ENCODE results near the gene HEMGN. TPM values are rescaled to one million over a fixed set of nuclear protein-coding genes. Genes with fewer than 3 reads are reported as not detected.

HEMGN gene
- total RNA-seq, 1 donor from 2014 or later: not detected

- no peak for DNase-seq (ENCODE audit: extremely low read depth, low read depth, low spot score)
These were observed 4.5 kb downstream of the HEMGN start for GRCh38 chr9:97933297-97933998.

DNA sequence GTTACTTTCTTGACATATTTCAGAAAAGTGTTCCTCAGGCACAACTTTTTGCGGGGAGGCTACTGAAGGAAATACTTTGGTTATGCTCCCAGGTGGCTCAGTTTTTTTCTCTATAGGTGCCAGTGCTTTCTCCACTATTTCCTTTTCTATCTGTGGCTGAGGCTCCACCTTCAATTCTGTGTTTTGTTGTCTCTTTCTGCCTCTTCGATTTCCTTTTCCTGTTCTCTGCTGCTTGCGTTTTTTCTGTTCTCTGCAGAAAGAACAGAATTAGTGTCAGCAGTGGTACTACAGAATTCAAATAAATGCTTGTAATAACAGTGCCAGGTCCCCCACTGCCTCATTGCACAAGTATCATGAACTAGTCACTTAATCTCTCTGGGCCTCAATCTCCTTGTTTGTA is 7.0 kb downstream of the HEMGN start:
- no peak for DNase-seq (ENCODE audit: extremely low read depth, low read depth, low spot score)

DNA sequence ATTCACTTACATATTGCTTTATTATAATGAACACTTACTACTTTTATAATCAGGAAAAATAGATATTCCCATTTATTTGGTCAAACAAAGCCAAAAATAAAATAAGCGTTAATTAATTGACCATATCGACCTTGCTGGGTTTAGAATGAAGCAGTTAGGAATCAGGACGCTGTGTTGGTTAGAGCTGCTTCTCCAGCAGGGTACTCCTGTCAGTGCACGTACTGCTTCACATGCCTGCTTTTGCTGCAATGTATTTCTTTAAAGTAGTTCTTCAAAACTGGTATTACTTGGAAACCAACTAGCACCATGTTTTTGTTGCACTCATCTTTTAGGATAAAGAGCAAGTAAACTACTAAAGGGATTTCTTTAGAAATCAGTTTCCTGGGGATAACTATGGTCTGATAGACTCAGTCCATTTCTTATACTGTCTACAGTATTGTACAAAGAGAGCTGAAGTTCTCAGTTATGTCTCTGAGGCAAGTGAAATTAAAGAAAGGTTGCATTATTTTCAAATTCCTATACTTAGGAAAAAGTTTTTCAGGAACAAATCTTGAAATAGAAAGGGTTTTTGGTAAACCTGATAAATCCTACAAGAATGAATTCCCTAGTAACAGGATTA is 8.9 kb downstream of the HEMGN start:
- DNase-seq (ENCODE audit: extremely low read depth, low read depth, low spot score): no peak

GRCh38 chr9:97925497-97926334 is 12.3 kb downstream of the HEMGN start:
- DNase-seq (ENCODE audit: extremely low read depth, low read depth, low spot score): no peak

DNA sequence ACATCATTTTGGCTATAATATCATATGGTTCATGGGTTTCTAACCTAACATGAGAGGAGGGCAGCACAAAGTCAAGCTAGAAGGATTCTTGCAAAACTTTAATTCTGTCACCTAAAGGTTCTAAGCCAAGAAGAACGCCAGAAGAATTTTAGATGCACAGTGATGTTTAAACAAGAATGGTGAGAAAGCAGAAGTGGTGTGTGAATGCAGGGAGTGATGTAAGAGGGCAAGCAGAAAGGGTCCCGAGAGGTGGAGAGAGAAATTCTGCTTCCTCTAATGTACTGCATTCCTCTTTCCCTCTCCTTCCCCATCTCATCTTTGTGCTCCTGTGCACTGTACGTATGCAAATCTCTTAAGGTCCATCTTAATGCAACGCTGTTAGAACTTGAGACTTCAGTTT is 13.6 kb downstream of the HEMGN start:
- DNase-seq (ENCODE audit: extremely low read depth, low read depth, low spot score): no peak

DNA sequence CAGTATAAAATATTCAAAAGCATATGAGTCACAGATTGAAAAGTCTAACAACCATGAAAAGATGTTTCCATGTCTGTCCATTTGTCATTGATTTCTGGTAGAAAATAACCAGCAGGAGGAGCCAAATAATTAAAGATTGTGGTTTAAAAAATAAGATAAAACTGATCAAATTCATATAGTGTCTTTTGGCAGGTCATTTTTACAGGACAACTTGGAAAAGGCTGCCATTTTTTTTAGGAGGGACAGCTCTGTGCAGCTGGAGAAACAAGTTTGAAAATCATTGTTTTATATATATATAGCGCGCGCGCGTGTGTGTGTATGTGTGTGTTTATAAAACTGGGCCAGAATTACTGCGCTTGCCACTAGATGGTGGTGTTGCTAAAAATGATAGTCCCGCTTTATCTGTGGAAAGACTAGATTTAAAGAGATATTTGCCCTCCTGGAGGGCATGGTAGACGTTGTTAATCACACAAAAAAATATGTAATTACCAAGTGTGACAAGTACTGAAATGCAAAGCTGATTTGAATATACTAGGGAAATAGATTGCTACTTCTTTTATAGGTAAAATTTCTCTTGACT is 14.4 kb downstream of the HEMGN start:
- DNase-seq (ENCODE audit: extremely low read depth, low read depth, low spot score): peak; percentile 55

GRCh38 chr9:97921959-97922724 is 15.8 kb downstream of the HEMGN start, which contains the start of gene TRMO:
Gene TRMO, minus strand, starts transcription at chr9:97922500. Its CDS starts 7 bp downstream, at chr9:97922493.
- peak; percentile 96 for DNase-seq (ENCODE audit: extremely low read depth, low read depth, low spot score)

GRCh38 chr9:97919217-97919813 is 18.7 kb downstream of the HEMGN start:
- DNase-seq (ENCODE audit: extremely low read depth, low read depth, low spot score): no peak

GRCh38 chr9:97918611-97919010 is 19.4 kb downstream of the HEMGN start:
- no peak for DNase-seq (ENCODE audit: extremely low read depth, low read depth, low spot score)

DNA sequence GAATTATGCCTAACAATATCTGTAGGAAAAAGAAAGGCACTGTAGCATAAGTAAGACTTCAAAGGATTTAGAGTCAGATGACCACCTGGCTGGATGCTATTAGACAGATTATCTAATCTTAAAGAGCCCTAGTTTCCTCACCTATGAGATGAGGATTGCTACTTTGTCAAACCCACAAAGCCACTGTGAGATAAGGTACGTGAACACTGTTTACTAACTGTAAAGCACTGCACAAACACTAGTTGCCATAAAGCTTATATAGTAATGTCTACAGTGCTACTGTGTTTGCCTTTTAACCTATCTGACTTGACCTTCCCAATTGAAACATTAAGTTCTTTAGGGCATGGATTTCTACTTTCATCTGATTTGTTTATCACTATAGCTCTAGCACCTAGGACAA is 26.0 kb downstream of the HEMGN start:
- no peak for DNase-seq (ENCODE audit: extremely low read depth, low read depth, low spot score)

DNA sequence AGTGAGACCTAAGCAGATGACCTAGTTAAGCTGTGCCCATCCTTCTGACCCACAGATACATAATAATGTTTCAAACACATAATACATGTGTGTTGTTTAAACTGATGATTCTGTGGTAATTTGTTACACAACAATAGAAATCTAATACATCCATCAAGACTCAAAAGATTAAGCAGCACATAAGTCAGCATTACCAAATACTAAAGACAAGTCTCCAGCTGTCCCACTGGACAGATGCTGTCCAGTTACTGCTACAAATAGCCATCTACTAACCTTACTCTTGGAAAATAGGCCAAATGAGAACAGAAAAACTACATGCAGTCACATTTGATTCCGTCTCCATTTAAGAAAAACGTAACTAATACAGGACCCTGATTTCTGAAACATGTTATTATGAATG is 26.4 kb downstream of the HEMGN start:
- DNase-seq (ENCODE audit: extremely low read depth, low read depth, low spot score): no peak

DNA sequence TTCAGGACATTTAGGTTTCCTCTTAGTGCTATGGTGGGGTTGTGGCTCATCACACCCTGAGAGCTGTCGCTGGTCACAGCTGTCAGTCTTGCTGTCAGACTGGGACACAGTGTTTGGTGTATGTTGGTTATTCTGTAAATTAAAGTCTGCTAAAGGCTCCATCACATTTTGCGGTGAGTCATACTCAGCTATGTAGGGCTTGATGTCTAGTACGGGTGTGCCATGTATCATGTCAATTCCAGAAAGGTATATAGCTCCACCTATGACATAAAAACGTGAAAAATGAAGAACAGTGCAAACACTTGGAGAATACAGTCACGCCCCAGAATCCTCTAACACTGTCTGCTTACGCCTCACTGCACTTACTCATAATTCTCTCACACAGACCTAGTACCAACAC is 27.6 kb downstream of the HEMGN start:
- DNase-seq (ENCODE audit: extremely low read depth, low read depth, low spot score): no peak

GRCh38 chr9:97908705-97909104 is 29.3 kb downstream of the HEMGN start:
- no peak for DNase-seq (ENCODE audit: extremely low read depth, low read depth, low spot score)

DNA sequence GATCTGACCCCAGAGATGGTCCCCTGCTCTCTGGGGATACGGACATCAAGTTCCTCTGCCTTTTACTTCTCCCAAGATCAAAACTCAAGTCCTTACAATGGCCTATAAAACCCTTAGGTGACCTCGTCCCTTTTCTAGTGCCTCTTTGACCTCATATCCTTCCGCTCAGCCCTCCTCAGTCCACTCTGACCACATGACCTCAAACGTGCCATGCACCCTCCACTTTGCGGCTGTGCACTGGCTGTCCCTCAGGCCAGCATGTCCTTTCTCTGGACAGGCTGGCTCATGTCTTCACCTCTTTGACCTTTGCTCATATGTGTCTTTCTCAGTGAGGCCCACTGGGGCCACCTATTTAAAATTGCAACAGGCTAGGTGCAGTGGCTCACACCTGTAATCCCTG is 30.3 kb downstream of the HEMGN start:
- DNase-seq (ENCODE audit: extremely low read depth, low read depth, low spot score): no peak

- no peak for DNase-seq (ENCODE audit: extremely low read depth, low read depth, low spot score)
These were observed 30.9 kb downstream of the HEMGN start for GRCh38 chr9:97907046-97907445.

DNA sequence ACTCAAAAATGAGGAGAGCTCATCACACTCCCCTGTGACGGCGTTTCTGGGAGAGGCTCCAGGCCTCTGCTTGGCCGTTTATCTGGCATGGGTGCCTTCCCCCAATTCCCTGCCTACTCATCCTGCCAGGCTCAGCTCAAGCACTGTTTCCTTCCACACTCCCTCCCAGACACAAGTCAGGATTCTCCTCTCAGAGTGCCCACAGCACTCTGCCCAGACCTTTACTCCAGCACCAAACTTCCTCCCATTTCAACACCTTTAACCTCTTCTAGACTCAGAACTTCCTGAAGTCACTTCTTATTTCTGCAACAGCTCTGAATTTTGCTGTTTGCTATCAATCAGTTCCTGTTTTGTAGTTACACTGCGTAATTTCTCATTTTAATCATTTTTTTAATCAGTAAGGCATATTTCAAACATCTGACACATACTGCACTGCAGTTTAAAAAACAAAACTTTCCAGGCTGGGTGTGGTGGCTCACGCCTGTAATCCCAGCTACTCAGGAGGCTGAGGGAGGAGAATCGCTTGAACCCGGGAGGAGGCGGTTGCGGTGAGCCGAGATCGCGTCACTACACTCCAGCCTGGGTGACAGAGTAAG is 31.6 kb downstream of the HEMGN start:
- DNase-seq (ENCODE audit: extremely low read depth, low read depth, low spot score): no peak

DNA sequence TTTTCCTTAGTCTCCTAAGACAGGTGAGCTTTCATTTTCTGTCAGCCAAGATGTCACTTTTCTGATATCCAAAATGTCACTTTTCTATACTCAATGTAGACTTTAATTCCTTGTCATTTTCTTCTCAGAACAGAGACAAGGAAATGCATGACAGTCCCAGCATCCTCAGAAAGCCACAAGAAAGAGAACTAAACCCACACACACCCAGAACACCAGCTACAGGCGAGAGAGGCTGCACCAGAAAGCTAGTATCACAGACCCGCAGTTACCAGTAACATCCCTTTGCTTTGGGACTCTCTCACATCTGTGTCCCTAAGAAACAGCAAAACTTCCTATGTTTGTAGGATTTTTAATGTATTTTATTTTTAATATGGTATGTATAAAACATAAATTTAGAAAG is 32.7 kb downstream of the HEMGN start:
- no peak for DNase-seq (ENCODE audit: extremely low read depth, low read depth, low spot score)

GRCh38 chr9:97904725-97905124 is 33.2 kb downstream of the HEMGN start:
- no peak for DNase-seq (ENCODE audit: extremely low read depth, low read depth, low spot score)

- no peak for DNase-seq (ENCODE audit: extremely low read depth, low read depth, low spot score)
These were observed 34.8 kb downstream of the HEMGN start for GRCh38 chr9:97903177-97903576.

All from glomerular endothelial cell (primary cell).